Central memory CD8-positive, alpha-beta T cell (primary cell): ENCODE measurements around the gene GRAMD1B.
"Not testable (repeated sequence)": the region's sequence is repeated elsewhere in the genome, so short reads cannot be mapped to it uniquely, and the experiment has no call there.

Experiments
- ATAC-seq: fragments of 150-1000 bp; cut with Tn5 transposase; replicated peaks from 2 replicates; pipeline ENCODE4 v1.10.0; 2022; ENCODE audit warnings: mild to moderate bottlenecking, moderate FRiP score, moderate number of reproducible peaks; ENCODE audit not compliant: poor library complexity, severe bottlenecking; ENCODE audit errors: extremely low read depth
- DNase-seq, 2 donors: peaks; one replicate each; pipeline ENCODE4 v3.0.0; 2021; ENCODE audit warnings: low spot score in 2 of 2
- H3K27ac Mint-ChIP-seq: one replicate; pipeline ENCODE4 v1.8.0; 2022; ENCODE audit warnings: low read depth, mild to moderate bottlenecking, moderate library complexity, mixed read lengths
- H3K27me3 Mint-ChIP-seq: one replicate; pipeline ENCODE4 v1.8.0; 2022; ENCODE audit warnings: mixed read lengths
- H3K36me3 Mint-ChIP-seq: one replicate; pipeline ENCODE4 v1.8.0; 2022; ENCODE audit warnings: mild to moderate bottlenecking, moderate library complexity, mixed read lengths; ENCODE audit not compliant: insufficient read depth
- H3K4me1 Mint-ChIP-seq: one replicate; pipeline ENCODE4 v1.8.0; 2022; ENCODE audit warnings: mixed read lengths
- H3K4me3 Mint-ChIP-seq: one replicate; pipeline ENCODE4 v1.8.0; 2022; ENCODE audit warnings: mild to moderate bottlenecking, moderate library complexity, mixed read lengths
- H3K9me3 Mint-ChIP-seq: one replicate; pipeline ENCODE4 v1.8.0; 2022; ENCODE audit warnings: mixed read lengths

GRAMD1B gene

GRCh38 chr11:123653827-123654565, 223.9 kb downstream of the GRAMD1B start:
- H3K4me3 Mint-ChIP-seq: peak overlapping the region; percentile 49
- H3K36me3 Mint-ChIP-seq: peaks cover 3% of the 10 kb centered on the region
- ATAC-seq: no peak

GRCh38 chr11:123654566-123655081, 224.6 kb downstream of the GRAMD1B start, which contains the start of gene SCN3B:
TSS of gene SCN3B (minus strand) at chr11:123654624. CDS start at chr11:123653801, 823 bp downstream.
- ATAC-seq (no peak), DNase-seq (no peak)
- Mint-ChIP-seq H3K4me3 (peak within 1 kb of the TSS; percentile 49), H3K36me3 (peaks cover 3% of the 10 kb centered on the region), H3K27ac (no peak within 1 kb of the TSS), H3K9me3 (peaks cover 16% of the 10 kb centered on the region), H3K27me3 (peaks cover 40% of the 10 kb centered on the region), H3K4me1 (peaks cover 11% of the 10 kb centered on the region)

More at GRCh38 chr11:123653827-123654565, 223.9 kb downstream of the GRAMD1B start:
- DNase-seq: no peak
- Mint-ChIP-seq H3K27me3 (peaks cover 40% of the 10 kb centered on the region), H3K27ac (no peak overlapping the region), H3K9me3 (peaks cover 12% of the 10 kb centered on the region), H3K4me1 (peaks cover 9% of the 10 kb centered on the region)

GRCh38 chr11:123659311-123659710, 229.2 kb downstream of the GRAMD1B start:
- no peak overlapping the region for H3K4me3 Mint-ChIP-seq
- peaks cover 11% of the 10 kb centered on the region for H3K4me1 Mint-ChIP-seq
- no peak for ATAC-seq

GRCh38 chr11:123659965-123660364, 229.9 kb downstream of the GRAMD1B start:
- Mint-ChIP-seq H3K27me3 (peaks cover 25% of the 10 kb centered on the region), H3K9me3 (peaks cover 21% of the 10 kb centered on the region)
- H3K4me1 Mint-ChIP-seq, DNase-seq, H3K27ac Mint-ChIP-seq, H3K4me3 Mint-ChIP-seq, H3K36me3 Mint-ChIP-seq: not testable (repeated sequence)
- ATAC-seq: peak; percentile 81

More at GRCh38 chr11:123659311-123659710, 229.2 kb downstream of the GRAMD1B start:
- Mint-ChIP-seq H3K27me3 (peaks cover 29% of the 10 kb centered on the region), H3K36me3 (peaks cover 3% of the 10 kb centered on the region), H3K9me3 (peaks cover 21% of the 10 kb centered on the region), H3K27ac (no peak overlapping the region)
- no peak for DNase-seq

- Mint-ChIP-seq H3K9me3 (peaks cover 6% of the 10 kb centered on the region), H3K4me3 (no peak overlapping the region), H3K36me3 (no peaks in the 10 kb centered on the region), H3K27me3 (peaks cover 9% of the 10 kb centered on the region), H3K27ac (no peak overlapping the region), H3K4me1 (no peaks in the 10 kb centered on the region)
- ATAC-seq (no peak), DNase-seq (no peak)
These were observed 235.2 kb downstream of the GRAMD1B start for GRCh38 chr11:123665306-123665705.

- no peak for DNase-seq
- Mint-ChIP-seq H3K27me3 (peaks cover 10% of the 10 kb centered on the region), H3K4me1 (no peaks in the 10 kb centered on the region), H3K27ac (no peak overlapping the region), H3K36me3 (no peaks in the 10 kb centered on the region), H3K4me3 (no peak overlapping the region), H3K9me3 (no peaks in the 10 kb centered on the region)
- ATAC-seq: no peak
These were observed 240.0 kb downstream of the GRAMD1B start for GRCh38 chr11:123670081-123670480.

GRCh38 chr11:123671534-123671933, 241.5 kb downstream of the GRAMD1B start:
- H3K9me3 Mint-ChIP-seq: no peaks in the 10 kb centered on the region
- no peak overlapping the region for H3K4me3 Mint-ChIP-seq
- H3K27ac Mint-ChIP-seq: no peak overlapping the region
- no peak for DNase-seq
- no peaks in the 10 kb centered on the region for H3K36me3 Mint-ChIP-seq
- no peaks in the 10 kb centered on the region for H3K4me1 Mint-ChIP-seq
- ATAC-seq: no peak
- peaks cover 20% of the 10 kb centered on the region for H3K27me3 Mint-ChIP-seq

- Mint-ChIP-seq H3K27ac (no peak overlapping the region), H3K36me3 (no peaks in the 10 kb centered on the region), H3K4me1 (no peaks in the 10 kb centered on the region), H3K4me3 (no peak overlapping the region), H3K9me3 (no peaks in the 10 kb centered on the region), H3K27me3 (peaks cover 26% of the 10 kb centered on the region)
- ATAC-seq (no peak), DNase-seq (no peak)
These were observed 242.5 kb downstream of the GRAMD1B start for GRCh38 chr11:123672568-123672967.

- H3K9me3 Mint-ChIP-seq: no peaks in the 10 kb centered on the region
- H3K36me3 Mint-ChIP-seq: no peaks in the 10 kb centered on the region
- H3K27ac Mint-ChIP-seq: no peak overlapping the region
- ATAC-seq: no peak
- H3K4me1 Mint-ChIP-seq: no peaks in the 10 kb centered on the region
- peaks cover 26% of the 10 kb centered on the region for H3K27me3 Mint-ChIP-seq
- DNase-seq: no peak
- H3K4me3 Mint-ChIP-seq: no peak overlapping the region
These were observed 244.2 kb downstream of the GRAMD1B start for GRCh38 chr11:123674297-123674696.
